Large intestine (tissue), 3 donors: ENCODE measurements around the gene SPEG. TPM values are rescaled to one million over a fixed set of nuclear protein-coding genes. Genes with fewer than 3 reads are reported as not detected.

Source experiments
- DNase-seq, 2 donors: peaks; one replicate each; pipeline versions ENCODE4 v3.0.0 to v3.0.0-alpha.2; 2013
- H3K27ac ChIP-seq: one replicate; pipeline ENCODE4 v1.5.1; 2013; ENCODE audit warnings: low read length
- H3K27me3 ChIP-seq: 2 replicates; pipeline ENCODE4 v1.6.1; 2013; ENCODE audit warnings: low read length; ENCODE audit not compliant: control insufficient read depth, insufficient read depth
- H3K36me3 ChIP-seq: 2 replicates; pipeline ENCODE4 v1.6.1; 2013; ENCODE audit warnings: low read length; ENCODE audit not compliant: control insufficient read depth, insufficient read depth
- H3K4me1 ChIP-seq: one replicate; pipeline ENCODE4 v1.6.1; 2013; ENCODE audit warnings: low read length; ENCODE audit not compliant: control insufficient read depth, insufficient read depth
- H3K4me3 ChIP-seq: one replicate; pipeline ENCODE4 v1.5.1; 2013; ENCODE audit warnings: low read length
- H3K9me3 ChIP-seq: one replicate; pipeline ENCODE4 v1.6.1; 2013; ENCODE audit warnings: mild to moderate bottlenecking, low read depth, low read length, moderate library complexity; ENCODE audit not compliant: control insufficient read depth
- WGBS: methylation state at CpG from one replicate; pipeline ENCODE4 v1.1.5; 2013; ENCODE audit warnings: low lambda C conversion rate; ENCODE audit not compliant: insufficient coverage; 5-methylcytosine and 5-hydroxymethylcytosine counted together
- polyA plus RNA-seq: library from polyadenylated mRNA; unstranded; fragments of 120-200 nt; gene quantifications from one replicate; pipeline ENCODE4 v1.2.1, GENCODE V29; 2013

SPEG gene
- polyA plus RNA-seq, 1 donor = 35.1 TPM

GRCh38 chr2:219395609-219396008 lies 39.0 kb upstream of the SPEG start:
- Histone ChIP-seq H3K36me3 (no peaks in the 10 kb centered on the region), H3K4me1 (peaks cover 23% of the 10 kb centered on the region), H3K27ac (no peak overlapping the region), H3K4me3 (no peak overlapping the region), H3K27me3 (no peaks in the 10 kb centered on the region), H3K9me3 (no peaks in the 10 kb centered on the region)
- DNase-seq = no peak
- 94% methylated on average over 2 of the region's 3 CpGs for WGBS

- Histone ChIP-seq H3K9me3 (no peaks in the 10 kb centered on the region), H3K27ac (no peak overlapping the region), H3K27me3 (no peaks in the 10 kb centered on the region), H3K4me1 (peaks cover 27% of the 10 kb centered on the region), H3K36me3 (no peaks in the 10 kb centered on the region), H3K4me3 (no peak overlapping the region)
- DNase-seq = no peak
- WGBS = no CpG with 5 or more reads among the region's 6 CpGs
These were observed 37.7 kb upstream of the SPEG start for GRCh38 chr2:219396863-219397457.

- peak in 1 of 2 donors; percentile 67 for DNase-seq
- H3K4me3 ChIP-seq = no peak overlapping the region
- H3K4me1 ChIP-seq = peaks cover 30% of the 10 kb centered on the region
- no peaks in the 10 kb centered on the region for H3K27me3 ChIP-seq
- H3K27ac ChIP-seq = peak overlapping the region; percentile 61
- no peaks in the 10 kb centered on the region for H3K36me3 ChIP-seq
- H3K9me3 ChIP-seq = no peaks in the 10 kb centered on the region
- WGBS = no CpG with 5 or more reads among the region's 5 CpGs
These were observed 35.8 kb upstream of the SPEG start for GRCh38 chr2:219398721-219399363.

- peaks cover 30% of the 10 kb centered on the region for H3K4me1 ChIP-seq
- no peaks in the 10 kb centered on the region for H3K36me3 ChIP-seq
- H3K27ac ChIP-seq = peak overlapping the region; percentile 61
- H3K27me3 ChIP-seq = no peaks in the 10 kb centered on the region
- 22% methylated on average over 4 of the region's 14 CpGs for WGBS
- no peak overlapping the region for H3K4me3 ChIP-seq
- DNase-seq = no peak
- no peaks in the 10 kb centered on the region for H3K9me3 ChIP-seq
These were observed 34.7 kb upstream of the SPEG start for GRCh38 chr2:219399716-219400478.

GRCh38 chr2:219400562-219400961 lies 34.1 kb upstream of the SPEG start:
- DNase-seq = no peak
- WGBS = no CpG with 5 or more reads among the region's 6 CpGs
- H3K27me3 ChIP-seq = no peaks in the 10 kb centered on the region
- no peak overlapping the region for H3K4me3 ChIP-seq
- no peaks in the 10 kb centered on the region for H3K36me3 ChIP-seq
- H3K9me3 ChIP-seq = no peaks in the 10 kb centered on the region
- no peak overlapping the region for H3K27ac ChIP-seq
- H3K4me1 ChIP-seq = peaks cover 32% of the 10 kb centered on the region

GRCh38 chr2:219401606-219402005 lies 33.0 kb upstream of the SPEG start:
- WGBS = no CpG with 5 or more reads among the region's 8 CpGs
- DNase-seq = no peak

GRCh38 chr2:219402665-219403515 lies 31.8 kb upstream of the SPEG start:
- no peaks in the 10 kb centered on the region for H3K36me3 ChIP-seq
- H3K4me1 ChIP-seq = peaks cover 36% of the 10 kb centered on the region
- H3K9me3 ChIP-seq = no peaks in the 10 kb centered on the region
- no CpG with 5 or more reads among the region's 15 CpGs for WGBS
- no peak overlapping the region for H3K4me3 ChIP-seq
- no peak overlapping the region for H3K27ac ChIP-seq
- H3K27me3 ChIP-seq = no peaks in the 10 kb centered on the region
- DNase-seq = peak; percentile 56 to 63

More at GRCh38 chr2:219401606-219402005, 33.0 kb upstream of the SPEG start:
- H3K36me3 ChIP-seq = no peaks in the 10 kb centered on the region
- no peak overlapping the region for H3K4me3 ChIP-seq
- H3K27me3 ChIP-seq = no peaks in the 10 kb centered on the region
- no peaks in the 10 kb centered on the region for H3K9me3 ChIP-seq
- H3K27ac ChIP-seq = no peak overlapping the region
- H3K4me1 ChIP-seq = peaks cover 36% of the 10 kb centered on the region

GRCh38 chr2:219403861-219404260 lies 30.8 kb upstream of the SPEG start:
- no peak overlapping the region for H3K4me3 ChIP-seq
- DNase-seq = no peak
- H3K9me3 ChIP-seq = no peaks in the 10 kb centered on the region
- H3K36me3 ChIP-seq = no peaks in the 10 kb centered on the region
- no peaks in the 10 kb centered on the region for H3K27me3 ChIP-seq
- no CpG with 5 or more reads among the region's 9 CpGs for WGBS
- peaks cover 28% of the 10 kb centered on the region for H3K4me1 ChIP-seq
- no peak overlapping the region for H3K27ac ChIP-seq

GRCh38 chr2:219404291-219404910 lies 30.2 kb upstream of the SPEG start:
- DNase-seq = no peak
- Histone ChIP-seq H3K36me3 (no peaks in the 10 kb centered on the region), H3K4me3 (no peak overlapping the region), H3K4me1 (peaks cover 23% of the 10 kb centered on the region), H3K27me3 (no peaks in the 10 kb centered on the region), H3K27ac (no peak overlapping the region), H3K9me3 (no peaks in the 10 kb centered on the region)
- no CpG with 5 or more reads among the region's 10 CpGs for WGBS

GRCh38 chr2:219404954-219405353 lies 29.7 kb upstream of the SPEG start:
- H3K36me3 ChIP-seq = no peaks in the 10 kb centered on the region
- H3K27me3 ChIP-seq = no peaks in the 10 kb centered on the region
- H3K4me1 ChIP-seq = peaks cover 17% of the 10 kb centered on the region
- H3K9me3 ChIP-seq = no peaks in the 10 kb centered on the region
- H3K27ac ChIP-seq = peak overlapping the region; percentile 3
- WGBS = no CpG with 5 or more reads among the region's 7 CpGs
- no peak overlapping the region for H3K4me3 ChIP-seq
- no peak for DNase-seq
